Kidney capillary endothelial cell (primary cell): ENCODE results near the gene ARFGEF2.
"Not testable (repeated sequence)": the region's sequence is repeated elsewhere in the genome, so short reads cannot be mapped to it uniquely, and the experiment has no call there.

Experiments
- DNase-seq: peaks from one replicate; pipeline ENCODE4 v3.0.0-alpha.2; 2018; ENCODE audit warnings: low spot score

Gene ARFGEF2

DNA sequence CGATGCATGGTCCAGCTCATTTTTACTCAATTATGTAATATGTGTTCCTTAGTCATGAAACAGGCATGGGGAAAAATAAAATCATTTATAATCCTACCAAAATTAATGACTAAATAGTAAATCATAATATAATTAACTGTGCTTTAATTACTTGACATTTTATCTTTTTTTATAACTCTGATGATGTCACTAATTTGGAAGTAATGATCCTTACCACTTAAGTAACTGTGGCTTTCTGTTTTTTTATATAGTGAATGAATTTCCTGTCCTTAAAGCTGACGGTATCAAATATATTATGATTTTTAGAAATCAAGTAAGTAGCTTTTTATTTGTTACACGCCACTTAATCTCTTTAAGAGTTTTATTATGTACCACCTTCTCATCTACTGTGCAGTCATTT is 156.8 kb downstream of the ARFGEF2 start:
- no peak for DNase-seq

- DNase-seq: not testable (repeated sequence)
These were observed 160.8 kb downstream of the ARFGEF2 start for GRCh38 chr20:49082295-49082694.
